ENCODE data around the gene RAB11FIP4.

- no peak for TF ChIP-seq CTCF (IDR thresholded peaks at IDR 0.05 in 2 of 3, conservative IDR thresholded peaks at IDR 0.05 in 1 of 3; ENCODE audit: borderline replicate concordance in 1 of 3, insufficient read depth in 1 of 3, low read depth in 2 of 3, low read length in 2 of 3)
- no peak for TF ChIP-seq SRF (IDR thresholded peaks at IDR 0.05; ENCODE audit: low read depth)
- no peak for TF ChIP-seq ZNF274 (IDR thresholded peaks at IDR 0.05; ENCODE audit: low read depth, low read length)
- no peak for TF ChIP-seq POLR2AphosphoS5 (IDR thresholded peaks at IDR 0.05; ENCODE audit: low read depth, low read length)
Observed at GRCh38 chr17:31493656-31494155, 102.2 kb downstream of the RAB11FIP4 start.

All from HCT116 (cell line).